Measurements from ENCODE around the gene S100A4.
"Not testable (repeated sequence)": the region's sequence is repeated elsewhere in the genome, so short reads cannot be mapped to it uniquely, and the experiment has no call there.

Gene S100A4

GRCh38 chr1:153545067-153546055, at the start of gene S100A4:
Gene S100A4 (minus strand): TSS chr1:153545806. CDS start chr1:153544794, 1,012 bp downstream.
- DNase-seq: peak; percentile 91

DNA sequence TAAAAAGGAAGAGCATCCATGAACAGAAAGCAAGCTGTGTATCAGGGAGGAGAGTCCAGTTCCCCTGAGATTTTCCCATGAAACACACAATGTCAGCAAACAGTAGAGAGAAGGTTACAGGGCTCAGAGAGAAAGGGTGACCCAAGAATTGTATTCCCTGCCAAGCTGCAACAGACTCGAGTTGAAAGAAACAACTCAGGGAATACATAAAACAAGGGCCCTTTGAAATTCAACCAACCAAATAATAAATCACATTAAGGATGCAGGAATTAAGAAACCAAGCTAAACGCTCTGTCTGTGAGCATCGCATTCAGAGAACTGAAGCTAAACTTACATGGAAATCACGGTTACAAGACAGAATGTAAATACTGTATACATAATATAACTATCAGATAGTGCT, 47.1 kb upstream of the S100A4 start:
- DNase-seq: no peak

GRCh38 chr1:153588482-153588881, 42.9 kb upstream of the S100A4 start:
- DNase-seq: no peak

- not testable (repeated sequence) for DNase-seq
These were observed 42.4 kb upstream of the S100A4 start for GRCh38 chr1:153588033-153588432.

DNA sequence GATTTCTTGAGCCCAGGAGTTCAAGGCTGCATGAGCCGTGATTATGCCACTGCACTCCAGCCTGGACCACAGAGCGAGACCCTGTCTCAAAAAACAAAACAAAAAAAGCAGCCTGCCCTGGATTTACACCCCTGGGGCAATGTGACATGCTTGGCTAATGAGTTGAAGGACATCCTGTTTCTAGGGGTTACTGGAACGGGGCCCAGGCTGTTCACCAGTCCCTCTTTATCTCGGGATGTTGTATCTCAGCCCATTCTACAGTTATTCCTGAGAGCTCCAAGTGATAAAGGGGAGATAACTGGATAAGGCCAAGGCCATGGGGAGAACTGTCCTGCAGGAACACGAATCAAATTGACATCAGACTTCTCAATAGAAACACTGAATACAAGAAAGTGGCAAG, 41.7 kb upstream of the S100A4 start:
- no peak for DNase-seq

DNA sequence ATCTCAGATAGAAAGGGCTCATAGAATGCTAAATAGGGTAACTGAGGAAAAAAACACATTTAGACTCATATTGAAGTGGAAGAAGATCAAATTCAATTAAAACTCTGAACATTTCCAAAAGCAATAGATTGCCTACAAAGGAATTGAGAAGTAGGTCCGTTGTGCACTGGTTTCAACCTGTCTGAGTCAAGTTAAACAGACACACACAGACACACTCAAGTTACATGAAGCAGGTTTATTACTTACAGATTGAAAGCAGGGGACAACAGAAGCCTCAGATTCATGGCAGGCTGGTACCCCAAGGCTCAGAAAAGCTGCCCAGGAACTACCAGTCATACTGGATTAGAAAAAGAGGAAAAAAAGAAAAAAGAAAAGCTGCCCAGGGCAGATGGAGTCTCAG, 40.7 kb upstream of the S100A4 start:
- DNase-seq: no peak

DNA sequence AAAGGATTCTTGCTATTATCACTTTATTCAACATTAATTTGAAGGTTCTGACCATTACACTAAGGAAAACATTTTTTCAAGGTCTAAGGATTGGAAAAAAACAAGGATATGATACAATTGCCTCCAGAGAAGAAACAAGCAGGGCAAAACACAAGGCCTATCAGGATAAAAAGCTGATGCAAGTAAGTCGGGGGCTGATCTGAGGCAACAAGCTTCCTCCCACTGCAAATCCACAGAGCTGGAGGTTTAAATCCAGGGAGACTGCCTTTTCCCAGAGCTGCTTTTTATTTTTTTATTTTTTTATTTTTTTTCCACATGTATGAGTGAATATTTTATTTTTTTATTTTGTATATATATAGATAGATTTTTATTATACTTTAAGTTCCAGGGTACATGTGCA, 39.4 kb upstream of the S100A4 start:
- DNase-seq: no peak

DNA sequence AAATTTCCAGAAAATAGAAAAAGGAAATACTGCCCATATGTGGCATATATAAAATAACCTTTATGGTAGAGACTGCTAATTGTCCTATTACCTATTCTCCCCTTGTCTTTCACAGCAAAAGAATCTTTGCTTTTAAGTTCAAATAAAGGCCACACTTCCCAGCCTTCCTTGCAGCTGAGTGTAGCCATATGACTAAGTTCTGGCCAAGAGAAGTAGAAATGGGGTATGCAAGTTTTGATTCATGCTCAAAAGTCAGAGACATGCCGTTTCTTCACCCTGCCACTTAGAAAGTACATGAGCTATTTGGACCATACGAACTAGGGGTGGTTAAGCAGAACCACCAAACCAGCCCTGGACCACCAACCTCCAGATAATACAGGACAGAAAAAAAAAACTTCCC, 38.4 kb upstream of the S100A4 start:
- no peak for DNase-seq

DNA sequence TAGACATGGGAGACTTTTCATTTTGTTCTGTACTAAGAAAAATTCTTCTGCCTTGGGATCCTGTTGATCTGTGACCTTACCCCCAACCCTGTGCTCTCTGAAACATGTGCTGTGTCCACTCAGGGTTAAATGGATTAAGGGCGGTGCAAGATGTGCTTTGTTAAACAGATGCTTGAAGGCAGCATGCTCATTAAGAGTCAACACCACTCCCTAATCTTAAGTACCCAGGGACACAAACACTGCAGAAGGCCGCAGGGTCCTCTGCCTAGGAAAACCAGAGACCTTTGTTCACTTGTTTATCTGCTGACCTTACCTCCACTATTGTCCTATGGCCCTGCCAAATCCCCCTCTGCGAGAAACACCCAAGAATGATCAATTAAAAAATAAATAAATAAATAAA, 37.9 kb upstream of the S100A4 start:
- not testable (repeated sequence) for DNase-seq

GRCh38 chr1:153582836-153583235, 37.2 kb upstream of the S100A4 start:
- DNase-seq: not testable (repeated sequence)

- no peak for DNase-seq
These were observed 33.3 kb upstream of the S100A4 start for GRCh38 chr1:153578936-153579335.

GRCh38 chr1:153578490-153578889, 32.9 kb upstream of the S100A4 start:
- DNase-seq: no peak

- DNase-seq: no peak
These were observed 32.0 kb upstream of the S100A4 start for GRCh38 chr1:153577624-153578051.

DNA sequence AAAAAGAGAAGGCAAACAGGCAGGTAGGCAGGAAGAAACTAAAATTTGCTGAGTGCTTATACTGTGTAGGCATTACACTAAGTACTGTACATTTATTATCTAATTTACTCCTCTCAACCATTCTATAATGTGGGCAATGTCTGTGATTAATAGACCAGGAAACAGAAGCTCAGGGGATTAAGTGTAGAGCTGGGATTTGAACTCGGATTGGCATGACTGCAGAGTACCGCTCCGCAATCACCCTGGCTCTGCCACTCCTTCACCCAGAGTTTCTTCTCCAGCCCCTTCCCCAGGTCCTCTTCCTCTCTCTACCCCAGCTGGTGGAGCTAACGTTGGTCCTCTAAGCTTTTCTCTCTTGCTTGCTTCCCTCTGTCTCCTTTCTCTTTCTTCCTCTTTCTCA, 31.5 kb upstream of the S100A4 start:
- DNase-seq: no peak

GRCh38 chr1:153575497-153575896, 29.9 kb upstream of the S100A4 start:
- DNase-seq: not testable (repeated sequence)

- DNase-seq: not testable (repeated sequence)
These were observed 29.5 kb upstream of the S100A4 start for GRCh38 chr1:153575081-153575491.

DNA sequence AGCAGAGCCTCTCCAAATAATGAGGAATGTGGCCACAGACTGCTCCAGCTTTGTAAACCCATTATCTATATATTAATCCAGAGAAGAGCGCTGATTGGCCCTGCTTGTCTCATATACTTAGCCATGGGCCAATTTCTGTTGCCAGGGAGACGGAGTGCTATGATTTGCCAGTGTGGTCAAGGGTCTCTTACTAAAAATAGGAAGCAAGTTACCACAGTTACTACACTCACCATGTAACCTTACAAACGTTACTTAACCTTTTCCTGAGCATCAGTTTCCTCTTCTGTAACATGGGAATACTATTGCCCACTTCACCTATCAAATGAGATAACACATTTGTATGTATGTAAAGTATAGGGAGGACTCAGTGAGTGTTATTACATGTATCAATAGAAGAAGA, 27.7 kb upstream of the S100A4 start:
- DNase-seq: no peak

- peak; percentile 77 for DNase-seq
These were observed 27.0 kb upstream of the S100A4 start for GRCh38 chr1:153572569-153573015.

GRCh38 chr1:153571706-153572105, 26.1 kb upstream of the S100A4 start:
- no peak for DNase-seq

- no peak for DNase-seq
These were observed 25.3 kb upstream of the S100A4 start for GRCh38 chr1:153570874-153571273.

- no peak for DNase-seq
These were observed 23.9 kb upstream of the S100A4 start for GRCh38 chr1:153569465-153569864.

DNA sequence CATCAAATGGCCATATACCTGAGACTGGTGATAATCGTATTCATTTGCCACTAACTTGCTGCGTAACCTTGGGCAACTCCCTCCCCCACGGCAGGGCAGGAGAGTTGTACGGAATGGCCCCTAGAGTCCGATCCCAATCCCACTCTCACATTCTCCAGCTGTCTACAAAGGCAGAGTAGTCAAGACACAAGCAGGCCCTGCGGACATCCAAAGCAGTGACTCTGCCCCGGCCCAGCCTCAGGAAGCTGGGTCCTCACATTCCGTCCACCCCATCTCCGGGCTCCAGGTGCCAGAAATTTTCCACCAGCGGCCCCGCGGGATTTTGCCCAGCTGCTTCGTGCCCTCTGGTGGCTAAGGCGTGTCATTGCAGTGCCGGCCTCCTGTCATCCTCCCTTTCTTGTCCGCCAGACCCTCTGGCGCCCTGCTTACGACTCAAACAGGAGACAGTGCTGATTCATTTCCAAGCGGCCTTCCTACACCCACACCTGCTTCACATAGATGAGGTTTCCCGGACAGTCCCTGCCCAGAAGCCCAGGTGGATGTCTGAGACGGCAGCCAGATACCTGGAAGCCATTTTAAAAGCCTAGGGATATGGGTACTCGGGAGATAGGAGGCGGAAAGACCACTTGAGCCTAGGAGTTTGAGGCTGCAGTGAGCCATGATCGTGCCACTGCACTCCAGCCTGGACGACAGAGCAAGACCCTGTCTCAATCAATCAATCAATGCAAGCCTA, 22.9 kb upstream of the S100A4 start:
- peak; percentile 95 for DNase-seq

DNA sequence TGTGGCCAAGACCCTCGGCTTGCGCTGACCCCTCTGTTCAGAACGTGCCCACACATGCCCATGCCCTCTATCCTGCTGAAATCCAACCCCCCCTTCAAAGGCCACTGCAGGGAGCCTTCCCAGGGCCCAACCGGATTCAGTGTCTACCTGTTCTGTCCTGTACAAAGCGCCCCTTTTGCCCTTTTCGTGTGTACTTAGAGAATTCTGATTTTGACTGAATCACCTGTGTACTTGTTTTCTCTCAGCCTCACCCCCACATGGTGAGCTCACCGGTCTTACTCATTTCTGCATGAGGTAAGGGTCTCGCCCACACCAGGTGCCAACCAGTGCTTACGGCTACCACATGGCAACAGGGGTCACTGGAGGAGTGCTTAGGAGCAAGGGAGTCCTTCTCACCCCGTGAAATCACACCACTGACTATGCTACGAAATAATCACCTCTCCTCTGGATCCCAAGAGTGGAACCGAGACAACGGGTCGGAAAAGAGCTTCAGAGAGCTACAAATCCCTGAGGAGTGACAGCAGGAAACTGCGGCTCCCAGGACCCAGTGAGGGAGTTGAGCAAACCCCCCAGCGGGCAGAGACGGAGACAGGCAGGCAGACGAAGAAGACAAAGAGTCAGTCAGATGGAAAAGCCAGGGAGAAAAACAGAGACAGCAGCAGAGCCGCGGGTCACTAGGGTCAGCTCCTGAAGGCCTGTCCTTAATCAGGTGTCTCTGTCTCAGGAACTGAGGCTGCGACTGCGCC, 22.2 kb upstream of the S100A4 start:
- DNase-seq: peak; percentile 75

Measured in activated CD8-positive, alpha-beta memory T cell treated with anti-CD3 and anti-CD28 coated beads, Interleukin-2, amount 50 U/mL, for 48 hours (primary cell).